Caco-2 (cell line): ENCODE data around the gene SMCO3. TPM values are rescaled to one million over a fixed set of nuclear protein-coding genes. Genes with fewer than 3 reads are reported as not detected.

Experiments
- BruUV-seq: library from RNA; stranded (reverse); fragments of 400-500 nt; replicated peaks from 2 replicates; lab custom pipeline; 2021; lab: Mats Ljungman, UMichigan
- CTCF ChIA-PET: fragments of 300-600 bp; sonication (Branson Sonifier 250); formaldehyde crosslinking; loops from one replicate; lab custom pipeline; 2022; ENCODE audit warnings: antibody characterized with exemption; lab: Charles Lee
- POLR2A ChIA-PET: fragments of 300-600 bp; sonication (Branson Sonifier 250); formaldehyde crosslinking; loops from one replicate; lab custom pipeline; 2022; ENCODE audit warnings: antibody characterized with exemption; lab: Charles Lee
- DNase-seq, 2 experiments: peaks; one replicate each; pipeline versions ENCODE4 v3.0.0 to v3.0.0-alpha.2; 2020 to 2022
- H3K27me3 ChIP-seq: replicated peaks from 2 replicates; pipeline ENCODE4 v1.6.0; 2011; ENCODE audit warnings: low read length; ENCODE audit not compliant: control insufficient read depth, insufficient read depth
- H3K36me3 ChIP-seq: 2 replicates; pipeline ENCODE4 v1.5.1; 2011; ENCODE audit warnings: low read length; ENCODE audit not compliant: control insufficient read depth, insufficient read depth
- H3K4me1 ChIP-seq: fragments of 250-450 bp; sonication (Bioruptor Pico); 2 replicates; pipeline ENCODE4 v1.5.1; 2020; ENCODE audit warnings: mild to moderate bottlenecking
- H3K4me3 ChIP-seq: 2 replicates; pipeline ENCODE4 v1.5.1; 2011; ENCODE audit warnings: low read depth, mild to moderate bottlenecking, control low read depth, low read length
- H3K9me3 ChIP-seq: fragments of 250-450 bp; sonication (Bioruptor Pico); 2 replicates; pipeline ENCODE4 v1.5.1; 2020; ENCODE audit warnings: mild to moderate bottlenecking, moderate library complexity
- H3K27ac Mint-ChIP-seq: one replicate; pipeline ENCODE4 v1.8.0; 2022; ENCODE audit warnings: mixed read lengths; ENCODE audit not compliant: unreplicated experiment
- H3K27me3 Mint-ChIP-seq: one replicate; pipeline ENCODE4 v1.8.0; 2022; ENCODE audit warnings: mixed read lengths; ENCODE audit not compliant: insufficient read depth, unreplicated experiment
- H3K36me3 Mint-ChIP-seq: one replicate; pipeline ENCODE4 v1.8.0; 2022; ENCODE audit warnings: mild to moderate bottlenecking, mixed read lengths; ENCODE audit not compliant: insufficient read depth, unreplicated experiment
- H3K4me1 Mint-ChIP-seq: one replicate; pipeline ENCODE4 v1.8.0; 2022; ENCODE audit warnings: low read depth, mixed read lengths; ENCODE audit not compliant: unreplicated experiment
- H3K4me3 Mint-ChIP-seq: one replicate; pipeline ENCODE4 v1.8.0; 2022; ENCODE audit warnings: mild to moderate bottlenecking, moderate library complexity, mixed read lengths; ENCODE audit not compliant: unreplicated experiment
- H3K9me3 Mint-ChIP-seq: one replicate; pipeline ENCODE4 v1.8.0; 2022; ENCODE audit warnings: mixed read lengths; ENCODE audit not compliant: unreplicated experiment
- intact Hi-C: fragments of 100-400 bp; cut with micrococcal nuclease; formaldehyde crosslinking; loops from one replicate; pipeline ENCODE4 v1.10.0; 2022; ENCODE audit not compliant: unreplicated experiment
- total RNA-seq: library from RNA; stranded (reverse); gene quantifications from 2 replicates; pipeline ENCODE4 v1.2.3, GENCODE V29; 2022
- TF ChIP-seq, protein P1 (sequence below), 2 experiments: fragments of 200-600 bp in 1 of 2; IDR thresholded peaks; 1 replicate in 1 of 2; 2 replicates in 1 of 2; pipeline versions ENCODE4 v1.5.1 to v1.8.0; 2011 to 2022; ENCODE audit warnings: antibody characterized with exemption in 1 of 2, control low read depth in 1 of 2, inconsistent platforms in 1 of 2, low read depth in 1 of 2, low read length in 1 of 2, mild to moderate bottlenecking in 1 of 2, moderate library complexity in 1 of 2; ENCODE audit not compliant: insufficient read depth in 1 of 2, severe bottlenecking in 1 of 2, unreplicated experiment in 1 of 2

Gene SMCO3
- total RNA-seq, 1 experiment from 2014 or later: not detected

DNA sequence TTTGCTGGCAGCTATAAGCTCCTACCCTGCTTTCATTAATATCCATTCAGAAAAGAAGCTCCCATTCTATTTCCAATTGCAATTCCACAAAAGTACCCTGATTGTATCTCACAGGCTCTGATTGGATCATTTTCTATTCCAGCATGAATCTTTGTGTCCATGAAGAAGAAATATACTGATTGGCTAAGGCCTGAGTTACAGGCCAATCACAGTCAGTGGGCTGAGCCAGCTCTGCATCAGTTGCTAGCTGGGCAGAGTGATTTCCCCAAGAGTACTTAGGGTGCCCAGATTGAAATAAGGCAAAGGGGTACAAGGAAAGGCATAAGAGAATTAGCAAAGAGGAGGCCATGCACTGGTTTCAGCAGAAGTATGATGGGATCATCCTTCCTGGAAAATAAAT, 14.9 kb upstream of the SMCO3 start:
- intact Hi-C loops: no loop called here
- Mint-ChIP-seq H3K4me3 (no peak overlapping the region), H3K36me3 (no peaks in the 10 kb centered on the region), H3K27ac (no peak overlapping the region), H3K27me3 (peaks cover 5% of the 10 kb centered on the region), H3K4me1 (no peaks in the 10 kb centered on the region), H3K9me3 (peaks cover 12% of the 10 kb centered on the region)
- H3K4me3 ChIP-seq: no peak overlapping the region
- no peaks in the 10 kb centered on the region for H3K9me3 ChIP-seq
- ChIA-PET CTCF (interaction anchor here (1.1 kb wide), 1 partner anchor 18 kb away, joined by 3 read pairs; no protein-coding TSS in a partner anchor), POLR2A (no interaction called here)
- DNase-seq: no peak
- H3K36me3 ChIP-seq: no peaks in the 10 kb centered on the region
- no TSS peak for BruUV-seq
- TF ChIP-seq, protein P1, sequence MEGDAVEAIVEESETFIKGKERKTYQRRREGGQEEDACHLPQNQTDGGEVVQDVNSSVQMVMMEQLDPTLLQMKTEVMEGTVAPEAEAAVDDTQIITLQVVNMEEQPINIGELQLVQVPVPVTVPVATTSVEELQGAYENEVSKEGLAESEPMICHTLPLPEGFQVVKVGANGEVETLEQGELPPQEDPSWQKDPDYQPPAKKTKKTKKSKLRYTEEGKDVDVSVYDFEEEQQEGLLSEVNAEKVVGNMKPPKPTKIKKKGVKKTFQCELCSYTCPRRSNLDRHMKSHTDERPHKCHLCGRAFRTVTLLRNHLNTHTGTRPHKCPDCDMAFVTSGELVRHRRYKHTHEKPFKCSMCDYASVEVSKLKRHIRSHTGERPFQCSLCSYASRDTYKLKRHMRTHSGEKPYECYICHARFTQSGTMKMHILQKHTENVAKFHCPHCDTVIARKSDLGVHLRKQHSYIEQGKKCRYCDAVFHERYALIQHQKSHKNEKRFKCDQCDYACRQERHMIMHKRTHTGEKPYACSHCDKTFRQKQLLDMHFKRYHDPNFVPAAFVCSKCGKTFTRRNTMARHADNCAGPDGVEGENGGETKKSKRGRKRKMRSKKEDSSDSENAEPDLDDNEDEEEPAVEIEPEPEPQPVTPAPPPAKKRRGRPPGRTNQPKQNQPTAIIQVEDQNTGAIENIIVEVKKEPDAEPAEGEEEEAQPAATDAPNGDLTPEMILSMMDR (IDR thresholded peaks at IDR 0.05; ENCODE audit: insufficient read depth in 1 of 2, low read depth in 1 of 2, low read length in 1 of 2, severe bottlenecking in 1 of 2, unreplicated experiment in 1 of 2): no peak
- no peaks in the 10 kb centered on the region for H3K4me1 ChIP-seq
- no peaks in the 10 kb centered on the region for H3K27me3 ChIP-seq

DNA sequence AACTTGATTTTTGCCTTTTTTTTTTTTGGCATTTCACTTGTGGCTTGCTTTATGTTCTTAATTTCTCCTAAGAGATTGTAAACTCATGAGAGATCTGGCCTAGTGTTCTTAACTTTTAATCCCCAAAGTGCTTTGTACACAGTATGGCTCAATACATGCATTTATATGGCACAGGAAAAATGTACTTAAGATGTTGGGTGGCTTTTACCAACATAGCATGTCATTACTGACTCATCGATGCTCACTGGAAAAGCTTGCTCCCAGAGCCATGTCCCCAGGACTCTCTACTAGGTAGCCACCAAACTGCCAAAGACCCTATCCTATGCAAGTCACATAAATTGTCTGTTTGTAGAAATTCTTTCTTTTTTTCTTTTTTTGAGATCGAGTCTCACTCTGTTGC, 13.1 kb upstream of the SMCO3 start:
- no TSS peak for BruUV-seq
- no peaks in the 10 kb centered on the region for H3K27me3 ChIP-seq
- TF ChIP-seq, protein P1 (IDR thresholded peaks at IDR 0.05; ENCODE audit: insufficient read depth in 1 of 2, low read depth in 1 of 2, low read length in 1 of 2, severe bottlenecking in 1 of 2, unreplicated experiment in 1 of 2): no peak
- intact Hi-C loops: no loop called here
- H3K4me3 Mint-ChIP-seq: no peak overlapping the region
- no peaks in the 10 kb centered on the region for H3K4me1 Mint-ChIP-seq
- no peaks in the 10 kb centered on the region for H3K36me3 ChIP-seq
- ChIA-PET CTCF (no interaction called here), POLR2A (no interaction called here)
- H3K4me3 ChIP-seq: no peak overlapping the region
- no peaks in the 10 kb centered on the region for H3K4me1 ChIP-seq
- H3K9me3 ChIP-seq: no peaks in the 10 kb centered on the region
- no peak for DNase-seq
- peaks cover 3% of the 10 kb centered on the region for H3K27me3 Mint-ChIP-seq
- peaks cover 7% of the 10 kb centered on the region for H3K9me3 Mint-ChIP-seq
- no peaks in the 10 kb centered on the region for H3K36me3 Mint-ChIP-seq
- H3K27ac Mint-ChIP-seq: no peak overlapping the region

DNA sequence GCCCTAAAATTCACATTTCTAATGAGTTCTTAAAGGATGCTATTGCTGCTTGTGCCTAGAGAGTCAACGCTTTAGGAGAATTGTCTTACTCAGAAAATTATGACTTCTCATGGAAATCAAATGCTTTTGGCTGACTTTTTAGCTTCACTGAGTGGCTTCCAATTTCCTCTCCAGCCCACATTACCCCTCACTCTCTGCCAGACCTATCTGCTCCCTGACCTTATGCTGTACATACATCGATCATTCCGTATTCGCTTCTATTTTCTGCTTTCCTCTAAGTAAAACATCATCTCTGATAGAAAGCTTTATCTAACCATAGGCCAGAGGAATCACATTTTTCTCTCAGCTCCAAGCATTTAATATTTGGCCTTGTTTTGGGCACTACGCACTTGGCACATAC, 12.5 kb upstream of the SMCO3 start:
- CTCF ChIA-PET: no interaction called here

More for the DNA sequence above, 12.5 kb upstream of the SMCO3 start:
- H3K36me3 Mint-ChIP-seq: no peaks in the 10 kb centered on the region
- Histone ChIP-seq H3K4me1 (no peaks in the 10 kb centered on the region), H3K9me3 (no peaks in the 10 kb centered on the region), H3K27me3 (no peaks in the 10 kb centered on the region), H3K36me3 (no peaks in the 10 kb centered on the region), H3K4me3 (no peak overlapping the region)
- H3K4me3 Mint-ChIP-seq: no peak overlapping the region
- TF ChIP-seq, protein P1 (IDR thresholded peaks at IDR 0.05; ENCODE audit: insufficient read depth in 1 of 2, low read depth in 1 of 2, low read length in 1 of 2, severe bottlenecking in 1 of 2, unreplicated experiment in 1 of 2): no peak
- no TSS peak for BruUV-seq
- H3K9me3 Mint-ChIP-seq: peaks cover 1% of the 10 kb centered on the region
- POLR2A ChIA-PET: no interaction called here
- no peak overlapping the region for H3K27ac Mint-ChIP-seq
- H3K27me3 Mint-ChIP-seq: no peaks in the 10 kb centered on the region
- H3K4me1 Mint-ChIP-seq: no peaks in the 10 kb centered on the region
- no peak for DNase-seq
- intact Hi-C loops: no loop called here
